ENCODE measurements around the gene MIDN. TPM values are rescaled to one million over a fixed set of nuclear protein-coding genes. Genes with fewer than 3 reads are reported as not detected.

MIDN gene
- total RNA-seq, 2 donors from 2014 or later: 36.3 to 43.5 TPM

- Histone ChIP-seq H3K27ac (peak overlapping the region; percentile 55 to 100 (median 90)), H3K4me3 (no peak overlapping the region), H3K27me3 (no peaks in the 10 kb centered on the region), H3K4me1 (peaks cover 80% of the 10 kb centered on the region), H3K9me3 (no peaks in the 10 kb centered on the region), H3K36me3 (replicated peaks in 1 of 2; ENCODE audit: insufficient read depth in 1 of 2, low read depth in 2 of 2) (no peaks in the 10 kb centered on the region)
- DNase-seq (peak in 3 of 4 donors; percentile 51 to 77 (median 57)), ATAC-seq (no peak)
- TF ChIP-seq CTCF (IDR thresholded peaks at IDR 0.05) (no peak), POLR2A (IDR thresholded peaks at IDR 0.05) (no peak)
- intact Hi-C loops (cut with DNase I): no loop called here
- 36 to 53% methylated on average over 25 to 28 of the region's 28 CpGs for WGBS, 2 donors
These were observed 17.3 kb downstream of the MIDN start for GRCh38 chr19:1265615-1266128.

- 7% methylated on average over 84 of the region's 84 CpGs; no CpG with 5 or more reads in 1 of the 2 donors for WGBS, 2 donors
- Histone ChIP-seq H3K4me3 (peak overlapping the region in 1 of 2 donors; percentile 19), H3K27me3 (no peaks in the 10 kb centered on the region), H3K36me3 (replicated peaks in 1 of 2; ENCODE audit: insufficient read depth in 1 of 2, low read depth in 2 of 2) (no peaks in the 10 kb centered on the region), H3K27ac (peak overlapping the region; percentile 55 to 100 (median 90)), H3K9me3 (no peaks in the 10 kb centered on the region), H3K4me1 (peaks cover 81% of the 10 kb centered on the region)
- DNase-seq (peak; percentile 78 to 82 (median 82)), ATAC-seq (peak; percentile 12)
- intact Hi-C loops (cut with DNase I): no loop called here
- TF ChIP-seq CTCF (IDR thresholded peaks at IDR 0.05): no peak
- peak in 1 of 3 donors; percentile 13 for TF ChIP-seq POLR2A (IDR thresholded peaks at IDR 0.05)
These were observed 17.9 kb downstream of the MIDN start for GRCh38 chr19:1266129-1266915.

DNA sequence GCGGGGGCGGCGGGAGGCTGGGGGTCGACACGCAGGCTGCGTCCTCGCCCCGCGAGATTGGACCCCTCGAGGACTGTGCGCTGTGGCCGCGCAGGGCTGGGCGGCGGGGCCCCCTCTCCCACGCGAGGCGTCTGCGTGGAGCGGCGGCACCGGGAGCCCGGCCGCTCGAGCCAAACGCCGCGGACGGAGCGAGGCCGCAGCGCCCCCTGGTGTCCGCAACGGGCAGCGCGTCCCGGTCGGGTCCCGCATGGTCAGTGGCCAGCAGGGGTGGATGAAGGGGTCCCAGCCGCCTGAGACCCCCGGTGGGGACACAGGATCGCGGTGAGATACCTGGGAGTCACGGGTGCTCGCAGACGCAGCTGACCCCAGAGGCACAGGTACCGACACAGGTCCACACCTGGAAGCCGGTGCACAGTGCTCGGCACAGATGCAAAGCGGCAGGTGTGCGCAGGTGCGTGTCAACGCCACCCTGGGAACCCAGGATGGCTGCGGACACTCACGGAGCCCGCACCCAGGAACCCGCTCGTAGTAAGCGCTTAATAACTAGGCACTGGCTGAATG is 18.6 kb downstream of the MIDN start:
- H3K4me1 ChIP-seq: peaks cover 81% of the 10 kb centered on the region
- no peaks in the 10 kb centered on the region for H3K9me3 ChIP-seq
- intact Hi-C loops (cut with DNase I): no loop called here
- WGBS, 2 donors: 1% methylated on average over 54 of the region's 59 CpGs; no CpG with 5 or more reads in 1 of the 2 donors
- ATAC-seq (peak; percentile 8), DNase-seq (peak; percentile 65 to 81 (median 74))
- no peaks in the 10 kb centered on the region for H3K36me3 ChIP-seq (replicated peaks in 1 of 2; ENCODE audit: insufficient read depth in 1 of 2, low read depth in 2 of 2)
- peak overlapping the region in 1 of 2 donors; percentile 19 for H3K4me3 ChIP-seq
- peak overlapping the region; percentile 6 to 100 (median 90) for H3K27ac ChIP-seq
- TF ChIP-seq CTCF (IDR thresholded peaks at IDR 0.05) (peak; percentile 88 to 98 (median 96)), POLR2A (IDR thresholded peaks at IDR 0.05) (no peak)
- no peaks in the 10 kb centered on the region for H3K27me3 ChIP-seq

DNA sequence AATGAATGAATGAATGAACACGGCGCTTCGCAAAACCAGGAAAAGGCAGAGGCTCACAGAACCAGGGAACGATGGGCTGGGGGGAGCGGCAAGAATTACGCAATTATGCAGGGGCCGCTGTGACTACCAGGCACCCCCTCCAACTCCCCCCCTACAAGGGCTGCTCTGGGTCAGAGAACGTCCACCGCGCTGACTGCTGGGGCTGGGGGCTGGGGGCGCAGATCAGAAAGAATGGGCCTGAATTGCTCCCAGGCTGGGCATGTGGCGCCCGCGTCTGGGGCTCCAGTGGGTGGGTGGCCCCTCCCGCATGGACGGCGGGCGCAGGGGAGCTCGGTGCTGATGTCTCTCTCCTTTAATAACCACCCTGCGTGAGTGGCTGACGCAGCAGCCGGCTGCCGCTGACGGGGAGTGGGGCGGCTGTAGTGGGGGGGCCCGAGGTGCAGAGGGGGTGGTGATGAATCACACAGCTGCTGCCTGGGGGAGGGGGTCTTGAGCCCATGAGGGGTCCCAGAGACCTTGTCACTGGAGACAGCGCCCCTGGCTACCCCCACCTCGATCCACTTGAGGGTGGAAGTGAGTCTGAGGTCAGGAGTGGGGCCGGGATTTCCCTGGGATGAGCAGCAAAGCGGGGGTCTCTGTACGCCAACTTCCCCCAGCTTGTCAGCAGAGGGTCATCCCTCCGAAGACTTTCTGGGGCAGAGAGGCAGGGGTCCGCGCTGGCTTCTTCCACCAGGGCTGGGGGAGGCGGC is 19.3 kb downstream of the MIDN start:
- Histone ChIP-seq H3K36me3 (replicated peaks in 1 of 2; ENCODE audit: insufficient read depth in 1 of 2, low read depth in 2 of 2) (peaks cover under 1% of the 10 kb centered on the region in 2 donors), H3K9me3 (no peaks in the 10 kb centered on the region), H3K4me1 (peaks cover 81% of the 10 kb centered on the region), H3K27me3 (no peaks in the 10 kb centered on the region), H3K27ac (peak overlapping the region in 3 of 4 donors; percentile 95 to 100 (median 98)), H3K4me3 (no peak overlapping the region)
- ATAC-seq: no peak
- intact Hi-C loops (cut with DNase I): no loop called here
- TF ChIP-seq POLR2A (IDR thresholded peaks at IDR 0.05) (no peak), CTCF (IDR thresholded peaks at IDR 0.05) (no peak)
- WGBS, 2 donors: 33 to 34% methylated on average over 29 to 34 of the region's 35 CpGs
- peak in 2 of 4 donors; percentile 29 to 33 for DNase-seq

Measured in body of pancreas (tissue), 4 donors.